ENCODE data around the gene C16orf92. TPM values are rescaled to one million over a fixed set of nuclear protein-coding genes. Genes with fewer than 3 reads are reported as not detected.

The C16orf92 gene
- total and polyA plus RNA-seq, 12 donors: not detected

- 45 to 59% methylated on average over 6 of the region's 6 CpGs for WGBS, 2 donors
Measured at GRCh38 chr16:30067584-30067916, 44.6 kb downstream of the C16orf92 start.

GRCh38 chr16:30068333-30068732 is 45.3 kb downstream of the C16orf92 start:
- ATAC-seq (no peak), DNase-seq (no peak)
- Histone ChIP-seq H3K27ac (peak overlapping the region in 8 of 10 donors; percentile 20 to 100 (median 98)), H3K4me1 (peaks cover 16 to 64% (median 59%) of the 10 kb centered on the region in 9 donors), H3K36me3 (peaks cover 8 to 76% (median 56%) of the 10 kb centered on the region in 9 donors), H3K4me3 (peak overlapping the region in 7 of 10 donors; percentile 79 to 100 (median 93)), H3K9me3 (no peaks in the 10 kb centered on the region), H3K27me3 (no peaks in the 10 kb centered on the region)
- WGBS, 2 donors: 73 to 78% methylated on average over 9 of the region's 9 CpGs
- intact Hi-C loops (cut with DNase I): loop anchor here in 2 of 10 donors (5.0 to 10.0 kb wide), 3 partner anchors 96 to 466 kb away; partner anchors contain the start of genes TAOK2 (in 1 of the 2) and ZNF747 (in 1 of the 2)
- TF ChIP-seq CTCF (IDR thresholded peaks at IDR 0.05): no peak

More at GRCh38 chr16:30067584-30067916, 44.6 kb downstream of the C16orf92 start:
- no peak for TF ChIP-seq CTCF (IDR thresholded peaks at IDR 0.05)
- H3K9me3 ChIP-seq: no peaks in the 10 kb centered on the region
- peaks cover 8 to 68% (median 51%) of the 10 kb centered on the region in 9 donors for H3K36me3 ChIP-seq
- ATAC-seq: no peak
- intact Hi-C loops (cut with DNase I): loop anchor here in 2 of 10 donors (5.0 to 10.0 kb wide), 3 partner anchors 95 to 467 kb away; partner anchors contain the start of genes TAOK2 (in 1 of the 2) and ZNF747 (in 1 of the 2)
- H3K27me3 ChIP-seq: no peaks in the 10 kb centered on the region
- peak overlapping the region in 9 of 10 donors; percentile 97 to 100 (median 98) for H3K27ac ChIP-seq
- no peak for DNase-seq
- peaks cover 19 to 69% (median 62%) of the 10 kb centered on the region in 9 donors for H3K4me1 ChIP-seq
- peak overlapping the region; percentile 79 to 100 (median 92) for H3K4me3 ChIP-seq

- Histone ChIP-seq H3K4me3 (peak overlapping the region in 7 of 10 donors; percentile 18 to 100 (median 79)), H3K27me3 (no peaks in the 10 kb centered on the region), H3K27ac (peak overlapping the region in 8 of 10 donors; percentile 20 to 100 (median 98)), H3K9me3 (no peaks in the 10 kb centered on the region), H3K36me3 (peaks cover 8 to 80% (median 57%) of the 10 kb centered on the region in 9 donors), H3K4me1 (peaks cover 11 to 57% (median 53%) of the 10 kb centered on the region in 9 donors)
- 68% methylated on average over 17 of the region's 17 CpGs for WGBS, 2 donors
- no peak for ATAC-seq
- TF ChIP-seq CTCF (IDR thresholded peaks at IDR 0.05): peak in 7 of 9 donors; percentile 24 to 45 (median 28)
- DNase-seq: no peak
- intact Hi-C loops (cut with DNase I): loop anchor here in 2 of 10 donors (5.0 to 10.0 kb wide), 3 partner anchors 97 to 466 kb away; partner anchors contain the start of genes TAOK2 (in 1 of the 2) and ZNF747 (in 1 of the 2)
Measured at GRCh38 chr16:30068750-30069610, 46.0 kb downstream of the C16orf92 start.

Measured in heart right ventricle (tissue), 16 donors.